ENCODE data around the gene TAF11L14. TPM values are rescaled to one million over a fixed set of nuclear protein-coding genes. Genes with fewer than 3 reads are reported as not detected.

The TAF11L14 gene
- total and polyA plus RNA-seq, 9 of the 15 experiments (the other 6 are each of a cell fraction or from before 2014, with no cell fraction given), result not detected

GRCh38 chr5:17620627-17621026 is 13.6 kb upstream of the TAF11L14 start:
- no peaks in the 10 kb centered on the region for H4K20me1 ChIP-seq (replicated peaks; ENCODE audit: control insufficient read depth, insufficient read depth, low read length)
- no TSS peak for BruUV-seq (replicated peaks)
- no peak for FAIRE-seq
- intact Hi-C loops (cut with micrococcal nuclease) (no loop called here), in situ Hi-C loops (cut with MboI) (no loop called here)
- peaks cover 0 to 4% of the 10 kb centered on the region in 2 experiments; a peak in 1 of 5 replicates for H3K4me1 ChIP-seq (replicated peaks in 1 of 2; ENCODE audit: control insufficient read depth in 2 of 2, insufficient read depth in 2 of 2, low read length in 2 of 2)
- H3K36me3 ChIP-seq (ENCODE audit: control insufficient read depth, insufficient read depth, low read length), result no peaks in the 10 kb centered on the region
- TF ChIP-seq, protein P1, sequence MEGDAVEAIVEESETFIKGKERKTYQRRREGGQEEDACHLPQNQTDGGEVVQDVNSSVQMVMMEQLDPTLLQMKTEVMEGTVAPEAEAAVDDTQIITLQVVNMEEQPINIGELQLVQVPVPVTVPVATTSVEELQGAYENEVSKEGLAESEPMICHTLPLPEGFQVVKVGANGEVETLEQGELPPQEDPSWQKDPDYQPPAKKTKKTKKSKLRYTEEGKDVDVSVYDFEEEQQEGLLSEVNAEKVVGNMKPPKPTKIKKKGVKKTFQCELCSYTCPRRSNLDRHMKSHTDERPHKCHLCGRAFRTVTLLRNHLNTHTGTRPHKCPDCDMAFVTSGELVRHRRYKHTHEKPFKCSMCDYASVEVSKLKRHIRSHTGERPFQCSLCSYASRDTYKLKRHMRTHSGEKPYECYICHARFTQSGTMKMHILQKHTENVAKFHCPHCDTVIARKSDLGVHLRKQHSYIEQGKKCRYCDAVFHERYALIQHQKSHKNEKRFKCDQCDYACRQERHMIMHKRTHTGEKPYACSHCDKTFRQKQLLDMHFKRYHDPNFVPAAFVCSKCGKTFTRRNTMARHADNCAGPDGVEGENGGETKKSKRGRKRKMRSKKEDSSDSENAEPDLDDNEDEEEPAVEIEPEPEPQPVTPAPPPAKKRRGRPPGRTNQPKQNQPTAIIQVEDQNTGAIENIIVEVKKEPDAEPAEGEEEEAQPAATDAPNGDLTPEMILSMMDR (IDR thresholded peaks at IDR 0.05 in 2 of 3, conservative IDR thresholded peaks at IDR 0.05 in 1 of 3; ENCODE audit: insufficient read depth in 2 of 3, low read depth in 1 of 3, low read length in 3 of 3), result peak; percentile 34 to 70 (median 49)
- TF ChIP-seq, protein P2, sequence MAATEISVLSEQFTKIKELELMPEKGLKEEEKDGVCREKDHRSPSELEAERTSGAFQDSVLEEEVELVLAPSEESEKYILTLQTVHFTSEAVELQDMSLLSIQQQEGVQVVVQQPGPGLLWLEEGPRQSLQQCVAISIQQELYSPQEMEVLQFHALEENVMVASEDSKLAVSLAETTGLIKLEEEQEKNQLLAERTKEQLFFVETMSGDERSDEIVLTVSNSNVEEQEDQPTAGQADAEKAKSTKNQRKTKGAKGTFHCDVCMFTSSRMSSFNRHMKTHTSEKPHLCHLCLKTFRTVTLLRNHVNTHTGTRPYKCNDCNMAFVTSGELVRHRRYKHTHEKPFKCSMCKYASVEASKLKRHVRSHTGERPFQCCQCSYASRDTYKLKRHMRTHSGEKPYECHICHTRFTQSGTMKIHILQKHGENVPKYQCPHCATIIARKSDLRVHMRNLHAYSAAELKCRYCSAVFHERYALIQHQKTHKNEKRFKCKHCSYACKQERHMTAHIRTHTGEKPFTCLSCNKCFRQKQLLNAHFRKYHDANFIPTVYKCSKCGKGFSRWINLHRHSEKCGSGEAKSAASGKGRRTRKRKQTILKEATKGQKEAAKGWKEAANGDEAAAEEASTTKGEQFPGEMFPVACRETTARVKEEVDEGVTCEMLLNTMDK (IDR thresholded peaks at IDR 0.05; ENCODE audit: borderline replicate concordance, insufficient read depth, low read depth, low read length, poor library complexity, severe bottlenecking), result peak; percentile 65
- TF ChIP-seq JUN (IDR thresholded peaks at IDR 0.05; ENCODE audit: borderline replicate concordance, low read depth, low read length), result no peak
- no peak for TF ChIP-seq JUN (CRISPR knock-in tag; IDR thresholded peaks at IDR 0.05; ENCODE audit: borderline replicate concordance)
- TF ChIP-seq NFIC (IDR thresholded peaks at IDR 0.05), result peak; percentile 25
- no peak overlapping the region for H3K4me3 ChIP-seq
- DNase-seq (ENCODE audit: extremely low read depth in 1 of 4, low spot score in 3 of 4), result peak; percentile 32 to 62 (median 55)
- ChIA-PET CTCF (ENCODE audit: low intra/inter-chr PET ratio) (no interaction called here), POLR2A (no interaction called here)
- no peaks in the 10 kb centered on the region for H3K27me3 ChIP-seq (ENCODE audit: control insufficient read depth in 2 of 2, insufficient read depth in 2 of 2, low read length in 2 of 2)
- no peak overlapping the region for H3K4me2 ChIP-seq (ENCODE audit: insufficient read depth, low read length)
- H3K9ac ChIP-seq (ENCODE audit: insufficient read depth in 1 of 2, low read depth in 2 of 2, low read length in 2 of 2), result no peak overlapping the region
- H3K79me2 ChIP-seq (ENCODE audit: control insufficient read depth, insufficient read depth, low read length), result no peaks in the 10 kb centered on the region
- H3K9me3 ChIP-seq (replicated peaks; ENCODE audit: control insufficient read depth, insufficient read depth, low read depth, low read length), result no peaks in the 10 kb centered on the region
- H2AFZ ChIP-seq (ENCODE audit: low read depth, low read length), result no peak overlapping the region
- peak; percentile 84 for ATAC-seq
- H3K27ac ChIP-seq (ENCODE audit: extremely low read depth, low read depth, low read length), result no peak overlapping the region
- WGBS (ENCODE audit: insufficient coverage, low coverage, missing lambda C conversion rate), result 6% methylated on average over 17 of the region's 17 CpGs
- no peaks in the 10 kb centered on the region for H3K9me1 ChIP-seq (ENCODE audit: control insufficient read depth, insufficient read depth, low read length)

All from K562 (cell line).